GM18951 (cell line): Measurements from ENCODE around the gene SPDYC.

Experiments
- POLR2A ChIP-seq: IDR thresholded peaks from 4 replicates; pipeline ENCODE4 v1.6.1; 2011; ENCODE audit warnings: mild to moderate bottlenecking; ENCODE audit not compliant: insufficient read length, insufficient read depth; ENCODE audit errors: extremely low read depth
- in situ Hi-C: fragments of 300-500 bp; cut with MboI; formaldehyde crosslinking; loops from one replicate; pipeline ENCODE4 v1.12.0; 2022; ENCODE audit warnings: low sequenced_read_pairs, mixed read lengths, inconsistent platforms; ENCODE audit not compliant: unreplicated experiment

The SPDYC gene

DNA sequence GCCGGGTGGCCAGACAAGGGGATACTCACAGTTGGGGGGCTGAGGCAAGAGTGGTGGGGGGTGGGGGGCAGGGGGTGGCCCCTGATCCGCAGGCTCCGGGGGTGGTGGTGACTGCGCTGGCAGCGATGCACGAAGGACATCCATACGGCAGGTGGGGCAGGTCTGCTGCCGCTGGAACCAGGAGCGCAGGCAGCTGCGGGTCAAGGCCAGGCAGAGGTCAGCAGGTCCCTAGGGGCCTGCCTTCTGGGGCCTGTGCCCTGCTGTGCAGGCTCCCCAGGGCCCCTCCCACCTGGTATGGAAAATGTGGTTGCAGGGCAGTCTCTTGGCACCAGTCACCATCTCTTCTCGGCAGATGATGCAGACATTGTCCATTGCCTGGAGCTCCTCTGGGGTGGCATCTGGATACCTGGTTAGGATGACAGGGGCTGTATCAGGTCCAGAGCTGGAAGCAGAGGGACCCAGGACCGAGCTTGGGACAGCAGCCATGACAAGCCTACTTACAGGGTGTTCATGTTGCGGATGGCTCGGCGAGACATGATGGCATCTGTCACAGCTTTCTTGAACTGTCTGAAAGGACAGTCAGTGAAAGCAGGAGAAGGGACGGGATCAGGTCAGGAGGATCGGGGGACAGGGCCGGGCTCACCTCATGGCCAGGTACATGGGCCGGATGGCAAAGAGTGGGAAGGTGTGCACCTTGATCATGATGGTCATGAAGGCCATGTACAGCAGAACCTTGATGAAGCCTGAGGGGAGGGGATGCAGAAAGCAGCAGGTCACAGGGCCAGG lies 39.2 kb upstream of the SPDYC start:
- no peak for TF ChIP-seq POLR2A
- in situ Hi-C loops = no loop called here

DNA sequence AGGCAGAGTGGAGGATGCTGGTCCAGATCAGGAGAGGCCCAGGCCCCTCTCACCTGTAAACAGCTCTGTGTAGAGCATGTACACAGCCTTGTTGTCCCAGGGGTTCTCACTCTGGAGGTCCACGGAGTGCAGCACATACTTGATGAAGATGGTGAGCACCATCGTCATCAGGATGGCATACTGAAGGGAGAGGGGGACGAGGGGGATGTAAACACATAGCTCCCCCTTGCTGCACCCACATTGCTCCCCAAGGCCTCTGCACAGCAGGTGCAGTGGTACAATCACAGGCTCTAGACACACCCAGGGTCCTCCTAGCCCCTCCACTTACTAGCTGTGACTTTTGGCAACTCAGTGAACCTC lies 38.6 kb upstream of the SPDYC start:
- no peak for TF ChIP-seq POLR2A
- in situ Hi-C loops = no loop called here

DNA sequence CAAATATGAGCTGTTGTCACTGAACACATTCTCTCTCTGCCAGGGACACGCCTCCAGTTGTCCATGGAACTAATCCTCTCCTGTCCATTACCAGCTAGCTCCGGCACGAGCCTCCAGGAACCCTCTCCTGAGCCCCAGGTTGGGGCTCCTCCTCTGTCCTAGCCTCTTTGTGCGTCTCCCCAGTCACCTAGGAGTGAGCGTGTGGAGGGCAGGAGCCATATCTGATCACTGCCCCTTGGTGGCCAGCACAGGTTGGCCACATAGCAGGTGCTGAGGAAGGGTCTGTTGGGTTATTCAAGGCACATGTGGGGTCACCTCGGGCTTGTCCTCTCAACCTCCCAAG lies 38.2 kb upstream of the SPDYC start:
- no peak for TF ChIP-seq POLR2A
- in situ Hi-C loops = no loop called here

DNA sequence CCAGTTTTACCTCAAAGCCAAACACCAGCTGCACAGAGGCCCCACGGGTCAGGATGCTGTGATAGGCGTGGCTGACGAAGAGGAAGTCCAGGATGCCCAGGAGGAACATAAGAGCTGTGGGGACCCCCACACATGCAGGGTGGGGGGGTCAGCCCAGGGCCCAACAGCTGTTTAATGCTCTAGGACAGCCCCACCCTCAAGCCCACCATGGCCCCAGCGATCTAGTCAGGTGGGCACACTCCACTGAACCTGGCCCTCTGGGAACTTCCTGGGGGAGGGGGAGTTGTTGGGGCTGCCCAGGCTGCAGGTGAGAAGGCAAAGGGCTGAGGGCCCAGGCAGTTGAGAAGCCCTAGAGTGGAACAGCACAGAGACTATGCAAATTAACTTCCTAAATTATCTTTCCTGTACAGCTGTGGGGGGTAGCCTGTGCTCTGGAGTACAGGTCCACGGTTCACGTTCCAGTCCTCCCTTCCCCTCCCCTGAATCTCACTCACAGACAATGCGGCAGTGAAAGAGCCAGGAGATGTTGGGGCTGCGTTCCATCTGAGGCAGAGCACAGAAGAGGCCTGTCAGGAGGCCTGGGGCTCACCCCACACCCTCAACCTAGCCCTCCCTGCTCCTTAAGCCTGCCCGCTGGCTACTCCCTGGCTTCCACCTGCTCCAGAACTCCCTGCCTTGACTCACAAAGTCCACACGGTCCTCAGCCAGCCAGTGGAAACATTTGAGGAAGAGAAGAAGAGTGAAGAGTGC lies 37.6 kb upstream of the SPDYC start:
- peak; percentile 74 for TF ChIP-seq POLR2A
- in situ Hi-C loops = no loop called here

DNA sequence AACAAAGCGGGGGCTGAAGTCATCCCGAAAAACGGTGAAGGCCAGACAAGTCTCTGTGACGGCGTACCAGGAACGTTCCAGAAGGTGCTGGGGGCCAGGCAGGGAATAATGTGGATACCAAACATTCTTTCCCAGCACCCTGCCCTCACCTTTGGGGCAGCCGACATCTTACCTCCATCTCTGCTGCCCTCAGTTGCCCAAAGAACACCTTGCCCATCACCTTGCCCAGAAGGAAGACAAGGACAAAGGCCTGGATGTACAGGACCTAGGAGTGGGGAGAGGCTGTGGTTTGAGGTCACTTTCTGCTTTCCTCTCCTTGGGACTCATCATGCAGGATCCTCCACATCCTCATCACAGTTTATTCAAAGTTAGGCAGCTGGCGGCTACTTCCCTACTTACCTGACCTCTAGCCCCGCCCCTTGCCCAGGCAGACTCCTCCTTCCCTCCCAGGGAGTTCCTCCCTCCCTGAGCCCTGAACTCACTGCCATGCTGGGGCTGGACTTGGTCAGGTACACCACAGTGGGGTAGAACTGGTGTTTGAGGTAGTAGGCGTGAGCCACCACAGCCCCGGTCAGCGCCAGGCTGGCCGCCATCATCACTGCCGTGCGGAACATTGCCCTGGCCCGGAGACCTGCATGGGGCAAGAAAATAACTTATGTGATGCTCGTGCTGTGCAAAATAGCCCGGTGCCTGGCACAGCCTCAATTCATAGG lies 36.9 kb upstream of the SPDYC start:
- TF ChIP-seq POLR2A = peak; percentile 68
- in situ Hi-C loops = no loop called here

DNA sequence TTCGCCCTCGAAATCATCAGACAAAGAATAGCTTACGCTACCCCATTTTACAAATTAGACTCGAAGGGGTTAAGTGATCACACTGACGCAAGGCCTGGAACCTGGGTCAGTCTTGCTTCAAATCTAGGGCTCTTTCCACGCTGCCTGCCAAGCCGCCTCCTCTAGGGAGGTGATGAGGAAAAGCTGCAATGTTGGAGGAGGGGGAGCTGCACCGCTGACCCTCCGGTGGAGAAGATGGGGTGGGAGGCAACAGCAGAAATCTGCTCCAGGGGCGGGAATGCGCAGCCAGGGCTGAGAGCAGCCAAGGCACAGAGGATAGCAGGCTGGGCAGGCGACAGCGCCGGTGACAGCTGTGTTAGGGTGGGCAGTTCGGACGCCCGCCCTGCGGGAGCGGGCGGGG lies 36.3 kb upstream of the SPDYC start:
- in situ Hi-C loops = no loop called here
- TF ChIP-seq POLR2A = no peak

DNA sequence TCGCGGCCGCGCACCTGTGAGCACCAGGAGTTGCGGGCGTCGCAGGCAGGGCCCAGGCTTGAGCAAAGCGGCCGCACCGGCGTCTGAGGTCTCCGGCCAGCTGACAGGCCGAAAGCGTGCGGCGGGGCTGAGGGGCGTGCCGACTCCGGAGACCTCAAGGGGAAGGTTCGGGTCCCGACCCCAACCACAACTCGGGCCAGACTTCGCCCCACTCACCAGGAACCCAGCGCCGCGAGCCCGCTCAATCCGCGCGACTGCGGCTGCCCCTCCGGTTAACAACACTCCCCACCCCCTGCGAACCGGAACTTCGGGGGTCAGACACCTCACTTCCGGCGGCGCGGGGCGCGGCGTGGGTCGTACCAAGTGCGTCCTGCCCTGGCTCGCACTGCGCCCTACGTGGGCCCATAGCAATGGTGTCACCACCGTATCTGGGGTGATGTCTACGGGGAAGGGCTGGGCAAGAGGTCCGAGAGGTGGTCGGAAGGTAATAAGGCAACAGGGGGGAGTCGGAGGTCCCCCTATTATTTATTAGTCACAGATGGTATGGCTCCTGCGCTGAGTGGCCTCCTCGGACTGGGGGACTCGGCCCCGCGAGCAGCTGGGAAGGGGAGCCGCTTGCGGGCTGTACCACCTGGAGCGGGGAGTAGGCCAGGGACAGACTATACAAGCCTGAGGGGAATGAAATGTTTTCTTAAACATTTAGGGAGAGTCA lies 35.6 kb upstream of the SPDYC start, which contains the start of gene SYVN1:
TSS of gene SYVN1 (minus strand) at position 280 of the 712 bp plus-strand sequence. CDS start 918 bp downstream, outside the sequence.
- in situ Hi-C loops = no loop called here
- peak; percentile 84 for TF ChIP-seq POLR2A

DNA sequence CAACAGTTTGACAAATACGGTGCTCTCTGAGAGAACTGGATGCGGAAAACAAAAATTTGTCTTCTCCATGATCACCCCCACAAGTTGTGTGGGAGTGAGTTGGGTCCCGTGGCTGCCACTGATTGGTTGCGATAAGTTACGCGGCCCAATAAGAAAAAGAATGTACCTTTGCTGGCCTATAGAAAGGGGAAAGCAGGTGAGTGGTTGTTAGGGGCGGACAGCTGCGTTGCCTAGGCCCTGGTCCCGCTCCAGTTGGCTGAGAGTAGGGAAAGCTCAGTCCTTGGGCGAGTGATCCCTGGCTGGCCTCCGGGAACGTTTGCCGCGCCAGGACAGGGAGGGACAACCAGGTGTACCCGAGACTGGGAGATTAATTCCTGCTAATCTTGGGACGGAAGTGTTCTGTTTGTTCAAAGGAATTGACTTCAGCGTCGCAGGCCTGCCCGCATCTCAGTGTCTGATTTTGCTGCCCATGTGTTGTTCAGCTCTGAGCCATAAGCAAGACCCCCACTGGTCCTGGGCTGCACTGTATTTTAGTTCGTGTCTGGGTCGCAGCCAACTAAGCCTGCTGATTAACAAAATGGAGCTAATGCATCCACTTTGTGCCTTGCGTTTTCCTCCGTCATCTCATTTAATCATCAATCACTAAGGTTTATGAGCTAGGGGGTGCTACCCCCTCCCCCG lies 34.9 kb upstream of the SPDYC start:
- in situ Hi-C loops = no loop called here
- TF ChIP-seq POLR2A = peak; percentile 73

DNA sequence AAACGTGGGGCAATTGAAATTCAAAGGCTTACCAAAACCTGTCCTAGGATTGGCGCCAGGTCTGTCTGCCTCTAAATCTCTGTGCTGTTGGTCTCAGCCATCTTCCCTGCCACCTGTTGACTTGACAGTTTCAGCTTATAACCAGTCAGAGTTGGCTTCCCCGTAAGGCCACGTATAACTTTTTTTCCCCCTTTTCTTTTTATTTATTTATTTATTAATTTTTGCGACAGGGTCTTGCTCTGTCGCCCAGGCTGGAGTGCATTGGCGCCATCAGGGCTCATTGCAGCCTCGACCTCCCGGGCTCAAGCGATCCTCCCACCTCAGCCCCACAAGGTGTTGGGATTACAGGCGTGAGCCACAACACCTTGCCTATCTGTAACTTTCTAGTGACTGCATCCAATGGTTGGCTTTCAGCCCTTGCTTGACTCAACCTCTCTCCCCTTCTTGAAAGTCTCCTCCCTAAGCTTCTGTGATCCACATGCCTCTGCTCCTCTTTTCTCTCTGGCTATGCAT lies 34.3 kb upstream of the SPDYC start:
- in situ Hi-C loops = no loop called here
- TF ChIP-seq POLR2A = no peak

DNA sequence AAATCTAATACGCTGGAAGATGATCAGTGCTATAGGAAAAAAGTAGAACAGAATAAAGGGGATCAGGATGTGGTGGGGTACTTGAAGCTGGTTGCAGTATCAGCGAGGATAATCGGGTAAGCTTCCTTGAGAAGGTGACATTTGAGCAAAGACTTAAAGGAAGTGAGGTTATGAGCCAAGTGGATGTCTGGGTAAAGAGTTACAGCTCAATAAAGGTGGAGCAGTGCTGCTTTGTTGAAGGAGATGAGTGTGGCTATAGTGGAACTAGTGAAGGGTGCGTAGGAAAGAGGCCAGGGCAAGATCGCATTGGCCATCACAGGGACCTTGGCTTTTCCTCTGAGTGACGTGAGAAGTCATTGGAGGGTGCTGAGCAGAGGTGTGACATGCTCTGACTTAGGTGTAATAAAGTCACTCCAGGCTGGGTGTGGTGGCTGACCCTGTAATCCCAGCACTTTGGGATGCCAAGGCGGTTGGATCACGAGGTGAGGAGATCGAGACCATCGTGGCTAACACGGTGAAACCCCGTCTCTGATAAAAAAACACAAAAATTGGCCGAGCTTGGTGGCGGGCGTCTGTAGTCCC lies 33.4 kb upstream of the SPDYC start:
- in situ Hi-C loops = no loop called here
- TF ChIP-seq POLR2A = no peak

DNA sequence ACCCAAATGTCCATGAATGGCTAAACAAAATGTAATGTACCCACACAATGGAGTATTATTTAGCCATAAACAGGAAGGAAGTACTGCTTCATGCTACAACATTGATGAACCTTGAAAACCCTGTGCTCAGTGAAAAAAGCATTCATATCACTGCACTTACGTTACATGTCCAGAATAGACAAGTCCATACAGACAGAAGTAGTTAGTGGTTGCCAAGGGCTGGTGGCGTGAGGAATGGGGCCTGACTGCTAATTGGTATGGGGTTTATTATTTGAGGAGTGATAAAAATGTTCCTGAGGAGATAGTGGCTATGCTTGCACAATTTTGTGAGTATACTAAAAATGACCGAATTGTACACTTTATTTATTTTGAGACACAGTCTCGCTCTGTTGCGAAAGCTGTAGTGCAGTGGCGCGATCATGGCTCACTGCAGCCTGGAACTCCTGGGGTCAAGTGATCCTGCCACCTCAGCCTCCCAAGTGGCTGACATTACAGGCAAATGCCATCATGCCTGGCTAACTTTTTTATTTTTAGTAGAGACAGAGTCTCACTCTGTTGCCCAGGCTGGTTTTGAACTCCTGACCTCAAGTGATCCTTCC lies 28.0 kb upstream of the SPDYC start:
- in situ Hi-C loops = no loop called here
- no peak for TF ChIP-seq POLR2A
